NCI-H1105 treated with DMSO at 0.1 percent for 48 hours (cell line): ENCODE measurements around the gene RACK1.

Experiments
- DNase-seq: peaks from one replicate; lab custom pipeline; 2025; lab: John Stamatoyannopoulos, UW

The RACK1 gene

GRCh38 chr5:181195249-181195761 lies 48.4 kb downstream of the RACK1 start:
- no peak for DNase-seq

GRCh38 chr5:181194489-181195248 lies 49.0 kb downstream of the RACK1 start:
- DNase-seq: no peak

GRCh38 chr5:181193656-181194055 lies 50.0 kb downstream of the RACK1 start:
- DNase-seq: no peak

GRCh38 chr5:181192337-181193046 lies 51.2 kb downstream of the RACK1 start:
- no peak for DNase-seq

GRCh38 chr5:181191526-181192336 lies 52.0 kb downstream of the RACK1 start:
- DNase-seq: no peak

GRCh38 chr5:181190711-181191525 lies 52.8 kb downstream of the RACK1 start:
- no peak for DNase-seq

- no peak for DNase-seq
Measured at GRCh38 chr5:181189962-181190710, 53.6 kb downstream of the RACK1 start.

GRCh38 chr5:181189363-181189961 lies 54.2 kb downstream of the RACK1 start:
- no peak for DNase-seq

GRCh38 chr5:181188700-181189362 lies 54.9 kb downstream of the RACK1 start:
- DNase-seq: no peak

- DNase-seq: no peak
Measured at GRCh38 chr5:181187500-181188213, 56.0 kb downstream of the RACK1 start.

GRCh38 chr5:181186986-181187499 lies 56.7 kb downstream of the RACK1 start:
- DNase-seq: no peak
